Osteocyte (in vitro differentiated cells): ENCODE results near the gene DOK7. TPM values are rescaled to one million over a fixed set of nuclear protein-coding genes. Genes with fewer than 3 reads are reported as not detected.

Experiments used
- DNase-seq: peaks from one replicate; pipeline ENCODE4 v3.0.0; 2021; ENCODE audit warnings: mixed read lengths; ENCODE audit not compliant: unreplicated experiment; ENCODE audit errors: extremely low spot score
- H3K27ac Mint-ChIP-seq: one replicate; pipeline ENCODE4 v1.8.0; 2021; ENCODE audit warnings: mild to moderate bottlenecking, mixed read lengths; ENCODE audit not compliant: unreplicated experiment
- H3K27me3 Mint-ChIP-seq: one replicate; pipeline ENCODE4 v1.8.0; 2021; ENCODE audit warnings: mixed read lengths; ENCODE audit not compliant: unreplicated experiment
- H3K36me3 Mint-ChIP-seq: one replicate; pipeline ENCODE4 v1.8.0; 2021; ENCODE audit warnings: mixed read lengths; ENCODE audit not compliant: unreplicated experiment
- H3K4me1 Mint-ChIP-seq: one replicate; pipeline ENCODE4 v1.8.0; 2021; ENCODE audit warnings: mixed read lengths; ENCODE audit not compliant: unreplicated experiment
- H3K4me3 Mint-ChIP-seq: one replicate; pipeline ENCODE4 v1.8.0; 2021; ENCODE audit warnings: mild to moderate bottlenecking, moderate library complexity, mixed read lengths; ENCODE audit not compliant: unreplicated experiment
- H3K9me3 Mint-ChIP-seq: one replicate; pipeline ENCODE4 v1.8.0; 2021; ENCODE audit warnings: mixed read lengths; ENCODE audit not compliant: unreplicated experiment
- total RNA-seq: library from RNA; stranded (reverse); gene quantifications from 2 replicates; pipeline ENCODE4 v1.2.1, GENCODE V29; 2021
- TF ChIP-seq, protein P1 (sequence below): fragments of 200-600 bp; sonication (generic); IDR thresholded peaks from 2 replicates; pipeline ENCODE4 v1.5.0; 2021; ENCODE audit warnings: antibody characterized with exemption, mild to moderate bottlenecking, moderate library complexity

DOK7 gene
- total RNA-seq, 1 donor from 2014 or later = not detected

DNA sequence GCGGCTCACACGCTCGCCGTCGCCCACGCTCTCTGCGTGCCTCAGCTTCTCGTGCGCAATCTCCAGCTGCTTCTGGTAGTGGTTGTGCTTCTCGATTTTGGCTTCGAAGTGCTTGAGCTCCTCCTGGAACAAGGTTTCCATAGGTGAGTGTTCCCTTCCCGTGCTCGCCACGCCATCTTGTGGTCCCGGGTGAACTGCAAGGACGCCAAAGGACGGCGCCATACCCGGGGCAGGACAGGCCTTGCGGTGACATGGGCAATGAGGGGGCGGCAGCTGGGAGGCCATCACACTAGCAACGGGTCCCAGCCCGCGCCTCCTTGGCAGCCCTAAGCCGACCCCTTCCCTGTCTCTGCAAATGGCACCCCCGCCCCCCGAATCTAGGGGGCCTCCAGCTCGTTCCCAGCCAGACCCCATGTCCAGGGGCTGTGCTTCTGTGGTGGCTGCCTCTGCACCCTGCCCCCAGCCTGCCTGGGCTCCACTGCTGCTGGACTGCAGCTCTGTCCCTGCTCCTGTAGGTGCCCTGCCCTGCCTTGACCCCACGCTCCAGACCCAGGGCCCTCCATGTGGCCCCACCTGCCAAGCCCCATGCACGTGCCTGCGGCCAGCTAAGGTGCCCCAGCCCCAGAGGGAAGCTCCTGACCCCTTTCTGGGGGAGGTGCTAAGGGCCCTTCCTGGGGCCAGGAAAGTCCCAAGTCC, 51.8 kb downstream of the DOK7 start:
- no peak for DNase-seq
- no peak overlapping the region for H3K4me3 Mint-ChIP-seq
- no peaks in the 10 kb centered on the region for H3K9me3 Mint-ChIP-seq
- peaks cover 35% of the 10 kb centered on the region for H3K36me3 Mint-ChIP-seq
- TF ChIP-seq, protein P1, sequence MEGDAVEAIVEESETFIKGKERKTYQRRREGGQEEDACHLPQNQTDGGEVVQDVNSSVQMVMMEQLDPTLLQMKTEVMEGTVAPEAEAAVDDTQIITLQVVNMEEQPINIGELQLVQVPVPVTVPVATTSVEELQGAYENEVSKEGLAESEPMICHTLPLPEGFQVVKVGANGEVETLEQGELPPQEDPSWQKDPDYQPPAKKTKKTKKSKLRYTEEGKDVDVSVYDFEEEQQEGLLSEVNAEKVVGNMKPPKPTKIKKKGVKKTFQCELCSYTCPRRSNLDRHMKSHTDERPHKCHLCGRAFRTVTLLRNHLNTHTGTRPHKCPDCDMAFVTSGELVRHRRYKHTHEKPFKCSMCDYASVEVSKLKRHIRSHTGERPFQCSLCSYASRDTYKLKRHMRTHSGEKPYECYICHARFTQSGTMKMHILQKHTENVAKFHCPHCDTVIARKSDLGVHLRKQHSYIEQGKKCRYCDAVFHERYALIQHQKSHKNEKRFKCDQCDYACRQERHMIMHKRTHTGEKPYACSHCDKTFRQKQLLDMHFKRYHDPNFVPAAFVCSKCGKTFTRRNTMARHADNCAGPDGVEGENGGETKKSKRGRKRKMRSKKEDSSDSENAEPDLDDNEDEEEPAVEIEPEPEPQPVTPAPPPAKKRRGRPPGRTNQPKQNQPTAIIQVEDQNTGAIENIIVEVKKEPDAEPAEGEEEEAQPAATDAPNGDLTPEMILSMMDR = peak; percentile 29
- H3K4me1 Mint-ChIP-seq = no peaks in the 10 kb centered on the region
- H3K27me3 Mint-ChIP-seq = no peaks in the 10 kb centered on the region
- no peak overlapping the region for H3K27ac Mint-ChIP-seq

DNA sequence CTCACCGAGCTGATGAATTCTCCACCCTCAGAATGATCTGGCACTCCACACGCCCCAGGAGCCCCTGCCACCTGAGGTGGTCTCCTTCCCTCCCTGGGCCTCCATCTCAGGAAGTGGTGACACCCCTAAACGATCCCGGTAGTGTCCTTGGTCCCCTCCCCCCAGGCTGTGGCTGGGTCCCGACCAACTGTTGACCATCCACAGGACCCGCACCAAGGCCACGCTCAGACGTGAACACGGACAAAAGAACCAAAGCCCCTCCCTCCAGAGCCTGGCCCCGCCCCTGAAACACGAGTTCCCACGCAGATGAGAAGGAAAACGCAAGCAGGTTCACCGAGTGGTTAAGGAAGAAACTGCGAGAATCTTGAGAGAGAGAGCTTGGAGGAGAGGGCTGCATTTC, 52.5 kb downstream of the DOK7 start:
- H3K27ac Mint-ChIP-seq = no peak overlapping the region
- H3K4me1 Mint-ChIP-seq = no peaks in the 10 kb centered on the region
- H3K36me3 Mint-ChIP-seq = peaks cover 33% of the 10 kb centered on the region
- no peak for DNase-seq
- H3K4me3 Mint-ChIP-seq = no peak overlapping the region
- H3K27me3 Mint-ChIP-seq = no peaks in the 10 kb centered on the region
- TF ChIP-seq, protein P1 = no peak
- no peaks in the 10 kb centered on the region for H3K9me3 Mint-ChIP-seq

- no peaks in the 10 kb centered on the region for H3K27me3 Mint-ChIP-seq
- TF ChIP-seq, protein P1 = no peak
- H3K9me3 Mint-ChIP-seq = no peaks in the 10 kb centered on the region
Observed at GRCh38 chr4:3516061-3516835, 53.1 kb downstream of the DOK7 start.

GRCh38 chr4:3516836-3517730, 54.0 kb downstream of the DOK7 start:
- Mint-ChIP-seq H3K4me3 (no peak overlapping the region), H3K36me3 (peaks cover 37% of the 10 kb centered on the region), H3K9me3 (no peaks in the 10 kb centered on the region), H3K27me3 (no peaks in the 10 kb centered on the region), H3K4me1 (no peaks in the 10 kb centered on the region), H3K27ac (no peak overlapping the region)
- TF ChIP-seq, protein P1 = no peak
- DNase-seq = no peak

More at GRCh38 chr4:3516061-3516835, 53.1 kb downstream of the DOK7 start:
- DNase-seq = no peak
- peaks cover 34% of the 10 kb centered on the region for H3K36me3 Mint-ChIP-seq
- no peaks in the 10 kb centered on the region for H3K4me1 Mint-ChIP-seq
- H3K27ac Mint-ChIP-seq = no peak overlapping the region
- no peak overlapping the region for H3K4me3 Mint-ChIP-seq
